CD4-positive, alpha-beta T cell (primary cell): ENCODE measurements around the gene OR11H1. TPM values are rescaled to one million over a fixed set of nuclear protein-coding genes. Genes with fewer than 3 reads are reported as not detected.

Experiments used
- total RNA-seq, 174 experiments: library from RNA in 2 of 174; stranded (reverse) in 2 of 174; gene quantifications; one replicate each; pipeline ENCODE4 v1.2.3 and lab custom pipeline; 2021 to 2026

The OR11H1 gene
- total RNA-seq, 2 experiments from 2014 or later: not detected

Other genes starting within 250 kb of the OR11H1 start
- not detected for gene POTEH, start 161.8 kb downstream of the OR11H1 start, total RNA-seq